ENCODE results near the gene NCAPG2.

GRCh38 chr7:158695056-158695455, 9.5 kb downstream of the NCAPG2 start:
- TF ChIP-seq, protein P1, sequence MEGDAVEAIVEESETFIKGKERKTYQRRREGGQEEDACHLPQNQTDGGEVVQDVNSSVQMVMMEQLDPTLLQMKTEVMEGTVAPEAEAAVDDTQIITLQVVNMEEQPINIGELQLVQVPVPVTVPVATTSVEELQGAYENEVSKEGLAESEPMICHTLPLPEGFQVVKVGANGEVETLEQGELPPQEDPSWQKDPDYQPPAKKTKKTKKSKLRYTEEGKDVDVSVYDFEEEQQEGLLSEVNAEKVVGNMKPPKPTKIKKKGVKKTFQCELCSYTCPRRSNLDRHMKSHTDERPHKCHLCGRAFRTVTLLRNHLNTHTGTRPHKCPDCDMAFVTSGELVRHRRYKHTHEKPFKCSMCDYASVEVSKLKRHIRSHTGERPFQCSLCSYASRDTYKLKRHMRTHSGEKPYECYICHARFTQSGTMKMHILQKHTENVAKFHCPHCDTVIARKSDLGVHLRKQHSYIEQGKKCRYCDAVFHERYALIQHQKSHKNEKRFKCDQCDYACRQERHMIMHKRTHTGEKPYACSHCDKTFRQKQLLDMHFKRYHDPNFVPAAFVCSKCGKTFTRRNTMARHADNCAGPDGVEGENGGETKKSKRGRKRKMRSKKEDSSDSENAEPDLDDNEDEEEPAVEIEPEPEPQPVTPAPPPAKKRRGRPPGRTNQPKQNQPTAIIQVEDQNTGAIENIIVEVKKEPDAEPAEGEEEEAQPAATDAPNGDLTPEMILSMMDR (optimal IDR thresholded peaks at IDR 0.05 in 1 of 3, IDR thresholded peaks at IDR 0.05 in 1 of 3, conservative IDR thresholded peaks at IDR 0.05 in 1 of 3; ENCODE audit: extremely low read depth in 1 of 3, insufficient read depth in 2 of 3, low read length in 3 of 3): no peak
- no peak for TF ChIP-seq EZH2 (IDR thresholded peaks at IDR 0.05; ENCODE audit: low read length)

All from keratinocyte (primary cell).